Right cardiac atrium (tissue), 5 donors: ENCODE measurements around the gene INSYN1. TPM values are rescaled to one million over a fixed set of nuclear protein-coding genes. Genes with fewer than 3 reads are reported as not detected.

Experiments
- ATAC-seq, 2 donors: fragments of 200-7000 bp; cut with Tn5 transposase; one replicate each; pipeline versions ENCODE4 v1.8.0 to v1.9.1; 2020; ENCODE audit warnings: moderate library complexity in 2 of 2, mild to moderate bottlenecking in 1 of 2
- DNase-seq, 3 donors: peaks; one replicate each; pipeline ENCODE4 v3.0.0-alpha.2; 2020
- H3K27ac ChIP-seq: one replicate; pipeline ENCODE4 v1.5.1; 2013; ENCODE audit warnings: mild to moderate bottlenecking, low read length, control low read depth, moderate library complexity
- H3K27me3 ChIP-seq: one replicate; pipeline ENCODE4 v1.6.1; 2013; ENCODE audit not compliant: control insufficient read depth, insufficient read depth
- H3K4me1 ChIP-seq: one replicate; pipeline ENCODE4 v1.6.1; 2013; ENCODE audit warnings: low read length; ENCODE audit not compliant: control insufficient read depth, insufficient read depth
- H3K4me3 ChIP-seq: one replicate; pipeline ENCODE4 v1.5.1; 2013; ENCODE audit warnings: low read length, control low read depth
- H3K9me3 ChIP-seq: one replicate; pipeline ENCODE4 v1.6.1; 2013; ENCODE audit warnings: low read length; ENCODE audit not compliant: control insufficient read depth
- WGBS: extraction: QIAGEN DNeasy Blood & Tissue Kit; methylation state at CpG from one replicate; pipeline ENCODE4 v1.1.7; 2013; 5-methylcytosine and 5-hydroxymethylcytosine counted together
- intact Hi-C, 4 donors: fragments of 100-400 bp; cut with DNase I; formaldehyde crosslinking; loops; one replicate each; pipeline versions ENCODE4 v1.11.0 to v1.14.0; 2022 to 2023
- polyA plus RNA-seq: library from polyadenylated mRNA; stranded (reverse); fragments of 200-250 nt; gene quantifications from one replicate; pipeline ENCODE4 v1.2.3, GENCODE V29; 2013
- total RNA-seq, 4 donors: library from RNA; stranded (reverse); fragmentation: NEBNext Ultra II Directional; extraction: Animal tissue kit (Norgen Biotek cat#: 25700); gene quantifications; one replicate each; pipeline ENCODE4 v1.2.1, GENCODE V29; 2021
- donor health status: healthy with polysubstance abuse.
- donor health status: DM: no; HTN: yes; CAD: no.
- donor health status: DM: no; HTN: no; CAD: no.
- donor health status: DM: no; HTN: yes; CAD: no; lungs with severe emphysema.
- donor health status: DM: yes; HTN: yes; CAD: no.

Gene INSYN1
- total and polyA plus RNA-seq, 5 donors: 65.6 to 117 (median 109) TPM

DNA sequence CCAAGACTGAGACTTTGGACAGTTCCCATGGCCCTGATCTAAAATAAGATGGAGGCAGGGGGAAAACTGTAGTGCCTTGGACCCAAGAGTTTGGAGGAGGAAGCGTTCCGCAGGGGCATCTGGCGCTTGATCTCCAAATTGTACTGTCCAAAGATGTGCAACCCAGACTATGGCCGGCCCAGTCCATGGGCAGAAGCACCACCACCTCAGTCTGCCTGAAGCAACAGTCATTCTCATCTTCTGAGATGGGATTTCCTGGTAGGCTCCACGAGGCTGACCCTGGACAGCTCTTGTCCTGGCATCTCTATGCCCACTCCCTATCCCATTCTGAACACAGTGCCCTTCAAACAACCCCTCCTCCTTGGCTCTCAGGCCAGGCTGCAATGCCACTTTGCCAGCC lies 3.6 kb downstream of the INSYN1 start:
- no peak overlapping the region for H3K27ac ChIP-seq
- H3K4me1 ChIP-seq: peaks cover 10% of the 10 kb centered on the region
- no peaks in the 10 kb centered on the region for H3K27me3 ChIP-seq
- H3K4me3 ChIP-seq: no peak overlapping the region
- WGBS: 92% methylated on average over 5 of the region's 5 CpGs
- ATAC-seq (no peak), DNase-seq (peak in 1 of 3 donors; percentile 19)
- intact Hi-C loops: loop anchor here in 1 of 4 donors (10.0 kb wide), 1 partner anchor 55 kb away; no protein-coding TSS in a partner anchor
- no peaks in the 10 kb centered on the region for H3K9me3 ChIP-seq

- no peak for DNase-seq
- H3K4me3 ChIP-seq: no peak overlapping the region
- intact Hi-C loops: loop anchor here in 1 of 4 donors (10.0 kb wide), 1 partner anchor 56 kb away; no protein-coding TSS in a partner anchor
Measured at GRCh38 chr15:73748730-73749129, 4.4 kb downstream of the INSYN1 start.

DNA sequence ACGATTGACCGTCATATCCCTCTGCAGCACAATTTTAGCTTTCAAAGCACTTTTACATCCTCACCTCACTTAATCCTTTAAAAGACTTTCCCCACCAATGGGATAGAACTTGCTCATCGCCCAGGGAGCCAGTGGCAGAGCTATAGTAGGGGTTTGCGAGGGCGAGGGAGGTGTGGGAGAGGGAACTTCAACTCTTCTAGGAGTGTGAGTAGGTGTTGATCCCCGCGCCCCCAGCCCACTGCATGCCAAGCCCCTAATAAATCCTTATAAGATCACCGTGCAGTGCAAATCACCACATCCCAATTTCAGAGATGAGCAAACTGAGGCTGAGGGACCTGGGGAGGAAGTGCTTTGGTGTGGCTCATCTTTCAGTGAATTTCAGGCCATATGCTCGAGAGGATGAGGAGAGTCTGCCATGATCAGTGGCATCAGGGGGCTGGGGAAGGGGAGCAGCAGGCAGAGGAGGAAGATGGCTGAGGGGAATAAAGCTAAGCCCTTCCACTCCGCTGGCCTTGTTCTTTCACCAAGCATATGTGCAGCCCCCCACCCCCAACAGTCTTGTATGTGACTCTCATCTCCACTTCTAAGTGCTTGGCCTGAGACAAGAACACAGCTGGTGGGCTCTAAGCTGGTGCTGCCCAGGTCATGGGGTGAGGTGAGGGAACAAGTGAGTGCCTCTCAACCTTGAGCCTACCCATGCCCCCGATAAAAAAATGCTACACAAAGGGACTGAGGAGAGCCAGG lies 5.1 kb downstream of the INSYN1 start:
- peaks cover 8% of the 10 kb centered on the region for H3K4me1 ChIP-seq
- no peak overlapping the region for H3K27ac ChIP-seq
- no peaks in the 10 kb centered on the region for H3K9me3 ChIP-seq
- DNase-seq (no peak), ATAC-seq (no peak)
- no peaks in the 10 kb centered on the region for H3K27me3 ChIP-seq
- 87% methylated on average over 11 of the region's 11 CpGs for WGBS
- no peak overlapping the region for H3K4me3 ChIP-seq
- intact Hi-C loops: loop anchor here in 1 of 4 donors (10.0 kb wide), 1 partner anchor 57 kb away; no protein-coding TSS in a partner anchor

More at GRCh38 chr15:73748730-73749129, 4.4 kb downstream of the INSYN1 start:
- H3K27ac ChIP-seq: no peak overlapping the region
- no peak for ATAC-seq
- H3K9me3 ChIP-seq: no peaks in the 10 kb centered on the region
- no peaks in the 10 kb centered on the region for H3K27me3 ChIP-seq
- peaks cover 10% of the 10 kb centered on the region for H3K4me1 ChIP-seq
- 72% methylated on average over 6 of the region's 6 CpGs for WGBS

DNA sequence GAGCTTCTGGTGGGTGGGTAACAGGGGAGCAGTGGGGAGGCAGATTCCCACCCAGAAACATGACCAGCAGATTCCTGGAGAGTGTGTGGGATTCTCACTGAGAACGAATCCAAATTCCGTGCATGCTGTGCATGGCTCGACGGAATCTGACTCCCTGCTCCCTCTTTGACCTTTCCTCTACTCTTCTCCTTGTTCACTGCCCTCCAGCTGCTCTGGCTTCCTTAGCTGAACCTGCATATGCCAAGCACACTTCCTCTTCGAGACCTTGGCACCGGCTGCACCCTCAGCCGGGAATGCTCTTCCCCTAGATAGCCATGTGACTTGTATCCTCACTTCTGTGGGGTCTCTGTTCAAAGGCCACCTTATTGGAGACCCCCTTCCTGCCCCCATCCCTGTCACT lies 6.3 kb downstream of the INSYN1 start:
- DNase-seq: peak in 1 of 3 donors; percentile 21
- Histone ChIP-seq H3K4me1 (peaks cover 11% of the 10 kb centered on the region), H3K9me3 (no peaks in the 10 kb centered on the region), H3K4me3 (no peak overlapping the region), H3K27me3 (no peaks in the 10 kb centered on the region), H3K27ac (no peak overlapping the region)
- no peak for ATAC-seq
- intact Hi-C loops: loop anchor here in 1 of 4 donors (10.0 kb wide), 1 partner anchor 58 kb away; no protein-coding TSS in a partner anchor
- 41% methylated on average over 7 of the region's 7 CpGs for WGBS

- 61% methylated on average over 8 of the region's 8 CpGs for WGBS
- no peaks in the 10 kb centered on the region for H3K9me3 ChIP-seq
- H3K27ac ChIP-seq: no peak overlapping the region
- ATAC-seq (no peak), DNase-seq (peak in 2 of 3 donors; percentile 18 to 36)
- no peaks in the 10 kb centered on the region for H3K27me3 ChIP-seq
- intact Hi-C loops: loop anchor here in 1 of 4 donors (10.0 kb wide), 1 partner anchor 59 kb away; no protein-coding TSS in a partner anchor
- H3K4me3 ChIP-seq: no peak overlapping the region
- H3K4me1 ChIP-seq: peaks cover 13% of the 10 kb centered on the region
Measured at GRCh38 chr15:73746261-73746660, 6.9 kb downstream of the INSYN1 start.

DNA sequence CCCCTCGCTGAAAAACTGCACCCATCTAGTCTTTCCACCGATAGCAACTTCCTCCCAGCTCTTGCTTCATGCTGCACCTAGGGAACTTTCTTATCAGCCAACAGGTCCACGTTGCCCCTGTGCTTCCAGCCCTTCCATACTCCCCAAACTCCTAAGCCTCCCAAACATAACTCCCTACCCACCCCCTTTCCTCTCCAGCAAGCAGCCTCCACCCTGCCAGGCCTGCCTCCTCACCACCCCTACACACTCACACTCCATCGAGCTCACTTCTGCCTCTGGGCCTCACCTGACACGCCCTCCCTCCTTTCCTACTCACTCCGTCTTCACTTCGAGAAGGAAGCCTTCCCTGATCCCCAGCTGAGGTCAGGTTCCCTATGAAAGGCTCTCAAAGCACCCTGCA lies 8.1 kb downstream of the INSYN1 start:
- intact Hi-C loops: loop anchor here in 1 of 4 donors (10.0 kb wide), 1 partner anchor 60 kb away; no protein-coding TSS in a partner anchor
- H3K27me3 ChIP-seq: no peaks in the 10 kb centered on the region
- H3K4me1 ChIP-seq: peaks cover 11% of the 10 kb centered on the region
- H3K9me3 ChIP-seq: no peaks in the 10 kb centered on the region
- DNase-seq (peak in 1 of 3 donors; percentile 22), ATAC-seq (no peak)
- no peak overlapping the region for H3K27ac ChIP-seq
- WGBS: 76% methylated on average over 7 of the region's 7 CpGs
- no peak overlapping the region for H3K4me3 ChIP-seq

- no peak for DNase-seq
- Histone ChIP-seq H3K4me1 (peaks cover 11% of the 10 kb centered on the region), H3K27ac (no peak overlapping the region), H3K4me3 (no peak overlapping the region), H3K9me3 (no peaks in the 10 kb centered on the region), H3K27me3 (no peaks in the 10 kb centered on the region)
- 88% methylated on average over 1 of the region's 1 CpG for WGBS
- intact Hi-C loops: loop anchor here in 1 of 4 donors (10.0 kb wide), 1 partner anchor 61 kb away; no protein-coding TSS in a partner anchor
- no peak for ATAC-seq
Measured at GRCh38 chr15:73744293-73744692, 8.9 kb downstream of the INSYN1 start.

- intact Hi-C loops: loop anchor here in 1 of 4 donors (10.0 kb wide), 1 partner anchor 63 kb away; no protein-coding TSS in a partner anchor
- Histone ChIP-seq H3K4me1 (peaks cover 5% of the 10 kb centered on the region), H3K9me3 (no peaks in the 10 kb centered on the region), H3K27ac (no peak overlapping the region), H3K27me3 (no peaks in the 10 kb centered on the region), H3K4me3 (no peak overlapping the region)
- DNase-seq (peak in 1 of 3 donors; percentile 55), ATAC-seq (no peak)
- WGBS: 53% methylated on average over 3 of the region's 3 CpGs
Measured at GRCh38 chr15:73741321-73741836, 11.8 kb downstream of the INSYN1 start.

DNA sequence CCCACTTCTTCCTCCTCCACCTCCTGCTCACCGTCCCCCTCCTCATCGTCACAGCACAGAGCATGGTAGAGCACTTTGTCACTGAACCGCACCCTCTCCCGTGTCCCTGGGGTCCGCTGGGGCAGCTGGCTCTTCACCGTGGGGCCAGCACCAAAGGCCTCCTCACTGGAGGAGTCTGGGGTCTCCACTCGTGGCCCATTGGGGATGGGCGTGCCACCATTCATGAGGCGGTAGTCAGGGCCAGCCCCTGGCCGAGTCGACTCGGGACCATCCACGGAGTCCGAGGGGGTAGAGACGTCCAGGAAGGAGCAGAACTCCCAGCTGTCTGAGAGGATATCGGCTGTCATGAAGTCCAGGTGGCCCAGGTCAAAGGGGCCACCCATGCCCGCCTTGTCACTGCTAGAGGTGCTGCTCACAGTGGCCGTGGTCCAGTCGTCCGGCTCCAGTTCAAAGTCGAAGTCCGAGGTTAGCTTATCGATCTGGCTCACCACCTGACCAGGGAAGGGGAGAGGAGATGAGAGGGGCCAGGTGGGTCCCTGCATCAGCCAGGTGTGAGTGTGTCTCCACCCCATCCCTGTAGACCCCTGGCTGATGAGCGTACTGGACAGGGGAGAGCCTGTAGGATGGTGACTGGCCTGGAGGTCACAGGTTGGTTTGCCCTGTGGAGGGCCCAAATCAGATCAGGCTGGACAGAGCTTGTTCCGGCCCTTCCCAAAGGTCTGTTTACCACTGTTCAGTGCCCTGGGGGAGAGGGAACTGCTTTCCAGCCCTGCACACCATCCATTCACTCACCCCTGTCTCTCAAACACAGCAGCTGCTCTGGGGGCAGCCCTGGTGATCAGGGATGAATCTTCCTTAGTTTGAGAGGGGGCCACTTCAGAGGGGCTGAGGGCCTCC lies 12.8 kb downstream of the INSYN1 start:
- Histone ChIP-seq H3K4me3 (no peak overlapping the region), H3K4me1 (peaks cover 5% of the 10 kb centered on the region), H3K27me3 (no peaks in the 10 kb centered on the region), H3K27ac (no peak overlapping the region), H3K9me3 (no peaks in the 10 kb centered on the region)
- 91% methylated on average over 25 of the region's 25 CpGs for WGBS
- DNase-seq: no peak
- intact Hi-C loops: loop anchor here in 1 of 4 donors (10.0 kb wide), 1 partner anchor 64 kb away; no protein-coding TSS in a partner anchor
- no peak for ATAC-seq

- WGBS: 65% methylated on average over 7 of the region's 7 CpGs
- no peak for ATAC-seq
- Histone ChIP-seq H3K27me3 (no peaks in the 10 kb centered on the region), H3K9me3 (no peaks in the 10 kb centered on the region), H3K27ac (no peak overlapping the region), H3K4me3 (no peak overlapping the region), H3K4me1 (peaks cover 2% of the 10 kb centered on the region)
- intact Hi-C loops: no loop called here
- DNase-seq: no peak
Measured at GRCh38 chr15:73737535-73737934, 15.6 kb downstream of the INSYN1 start.
